NCI-H2227 (cell line): ENCODE measurements around the gene DDRGK1.
"Not testable (repeated sequence)": the region's sequence is repeated elsewhere in the genome, so short reads cannot be mapped to it uniquely, and the experiment has no call there.

ENCODE experiments used
- DNase-seq: peaks from one replicate; lab custom pipeline; 2025; ENCODE audit not compliant: unreplicated experiment; lab: John Stamatoyannopoulos, UW

DDRGK1 gene

GRCh38 chr20:3188823-3189413 is 15.6 kb downstream of the DDRGK1 start:
- no peak for DNase-seq

- DNase-seq = not testable (repeated sequence)
Measured at GRCh38 chr20:3187861-3188260, 16.6 kb downstream of the DDRGK1 start.

GRCh38 chr20:3183896-3184612 is 20.4 kb downstream of the DDRGK1 start:
- DNase-seq = no peak

DNA sequence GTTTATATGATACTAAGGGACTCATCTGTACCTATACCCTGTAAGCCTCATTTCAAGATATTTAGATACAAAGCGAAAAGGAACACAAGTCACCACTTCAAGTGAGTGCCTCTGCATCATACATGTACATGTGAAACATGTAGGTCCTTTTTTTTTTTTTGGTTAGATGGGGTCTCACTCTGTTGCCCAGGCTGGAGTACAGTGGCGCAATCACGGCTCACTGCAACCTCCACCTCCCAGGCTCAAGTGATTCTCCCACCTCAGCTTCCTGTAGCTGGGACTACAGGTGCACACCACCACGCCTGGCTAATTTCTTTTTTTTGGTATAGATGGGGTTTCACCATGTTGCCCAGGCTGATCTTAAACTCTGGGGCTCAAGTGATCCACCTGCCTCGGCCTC is 22.1 kb downstream of the DDRGK1 start:
- not testable (repeated sequence) for DNase-seq

DNA sequence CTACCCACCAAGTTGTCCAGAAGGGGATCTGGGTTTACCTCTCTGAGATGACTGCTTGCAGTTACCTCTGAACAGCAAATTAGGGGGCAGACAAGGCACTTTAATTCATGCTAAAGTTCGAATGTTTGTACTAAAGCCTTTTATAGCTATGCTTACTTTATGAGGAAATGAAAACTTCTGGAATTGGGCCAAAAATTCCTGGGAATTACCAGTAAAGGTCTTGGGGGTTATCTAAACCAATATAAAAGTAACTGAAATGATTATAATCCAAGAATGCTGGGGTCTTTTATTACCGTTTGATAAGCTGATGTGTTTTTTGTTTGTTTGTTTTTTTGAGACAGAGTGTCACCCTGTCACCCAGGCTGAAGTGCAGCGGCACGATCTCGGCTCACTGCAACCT is 23.2 kb downstream of the DDRGK1 start:
- no peak for DNase-seq

DNA sequence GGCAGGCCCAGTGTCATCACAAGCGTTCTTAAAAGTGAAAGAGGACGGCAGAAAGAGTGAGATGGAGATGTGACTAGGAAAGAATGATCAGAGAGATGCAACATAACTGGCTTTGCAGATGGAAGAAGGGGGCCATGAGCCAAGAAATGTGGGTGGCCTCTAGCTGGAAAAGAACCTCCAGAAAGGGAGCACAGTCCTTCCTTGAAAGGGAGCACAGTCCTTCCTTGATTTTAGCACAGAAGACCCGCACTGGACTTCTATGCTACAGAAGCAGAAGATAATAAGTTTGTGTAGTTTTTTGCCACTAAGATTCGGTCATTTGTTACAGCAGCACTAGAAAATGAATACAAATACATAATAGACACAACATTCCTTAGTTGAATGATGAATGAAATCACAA is 24.2 kb downstream of the DDRGK1 start:
- no peak for DNase-seq

GRCh38 chr20:3177746-3178485 is 26.6 kb downstream of the DDRGK1 start:
- DNase-seq = no peak

DNA sequence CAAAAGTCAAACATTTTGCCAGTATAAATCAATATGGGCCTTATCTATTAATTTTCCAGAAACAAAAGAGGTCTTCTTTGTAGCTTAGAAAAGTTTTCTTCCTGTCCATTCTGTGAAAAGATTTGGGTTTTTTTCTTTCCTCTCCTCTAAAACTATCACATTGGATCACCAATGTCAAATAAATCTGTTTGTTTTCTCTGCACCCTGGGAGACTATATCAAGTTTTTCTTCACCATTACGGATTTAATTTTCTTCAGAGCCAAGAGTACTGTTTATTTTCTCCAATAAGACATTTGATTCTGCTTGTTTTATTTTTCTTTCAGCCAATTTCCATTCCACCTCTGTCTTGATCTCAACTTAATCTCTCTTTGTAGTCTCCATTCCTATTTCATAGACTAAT is 29.2 kb downstream of the DDRGK1 start:
- no peak for DNase-seq

DNA sequence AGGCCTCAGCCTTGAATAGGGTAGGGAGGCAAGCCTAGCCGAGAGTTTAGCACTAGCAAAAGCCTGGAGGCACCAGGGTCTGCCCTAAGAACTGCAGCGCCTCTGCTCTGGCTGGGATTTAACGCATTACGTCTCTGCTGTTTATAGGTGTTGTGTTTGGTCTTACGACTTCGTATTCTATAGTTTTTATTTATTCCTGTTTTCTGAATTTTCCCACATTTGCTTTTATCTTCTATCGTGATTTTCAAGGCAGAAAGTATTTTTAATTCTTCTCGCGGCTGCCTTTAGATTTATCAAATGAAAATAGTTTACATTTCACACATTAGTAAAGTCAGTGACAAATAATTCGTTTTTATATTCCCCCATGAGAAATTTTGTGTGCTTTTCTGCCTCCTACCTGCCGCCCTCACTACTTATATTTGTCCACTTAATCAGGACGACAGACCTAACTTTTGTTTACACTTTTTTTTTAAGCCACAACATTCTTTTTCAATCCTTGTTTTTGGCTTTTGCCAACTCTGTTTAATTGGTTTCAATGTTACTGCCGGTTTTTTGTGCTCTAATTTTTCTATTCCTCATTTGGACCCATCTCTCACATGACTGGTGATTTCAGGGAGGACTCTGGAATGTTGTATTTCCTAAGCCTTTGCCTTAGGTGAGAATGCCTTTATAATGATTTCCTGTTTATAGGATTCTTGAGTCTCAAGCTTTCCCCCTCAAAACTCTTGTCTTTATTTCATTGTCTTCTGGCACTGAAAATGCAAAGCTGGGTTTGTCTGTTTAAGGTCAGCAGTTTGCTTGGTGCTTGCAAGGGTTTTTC is 29.8 kb downstream of the DDRGK1 start:
- no peak for DNase-seq

- peak; percentile 96 for DNase-seq
Measured at GRCh38 chr20:3173610-3174441, 30.7 kb downstream of the DDRGK1 start.

- DNase-seq = peak; percentile 91
Measured at GRCh38 chr20:3172933-3173609, 31.4 kb downstream of the DDRGK1 start, which contains the start of gene LZTS3. TSS of gene LZTS3 (minus strand) at chr20:3173549. CDS start at chr20:3167163, 6,386 bp downstream.

- DNase-seq = no peak
Measured at GRCh38 chr20:3172126-3172932, 32.2 kb downstream of the DDRGK1 start.

GRCh38 chr20:3171391-3172125 is 32.9 kb downstream of the DDRGK1 start:
- no peak for DNase-seq

DNA sequence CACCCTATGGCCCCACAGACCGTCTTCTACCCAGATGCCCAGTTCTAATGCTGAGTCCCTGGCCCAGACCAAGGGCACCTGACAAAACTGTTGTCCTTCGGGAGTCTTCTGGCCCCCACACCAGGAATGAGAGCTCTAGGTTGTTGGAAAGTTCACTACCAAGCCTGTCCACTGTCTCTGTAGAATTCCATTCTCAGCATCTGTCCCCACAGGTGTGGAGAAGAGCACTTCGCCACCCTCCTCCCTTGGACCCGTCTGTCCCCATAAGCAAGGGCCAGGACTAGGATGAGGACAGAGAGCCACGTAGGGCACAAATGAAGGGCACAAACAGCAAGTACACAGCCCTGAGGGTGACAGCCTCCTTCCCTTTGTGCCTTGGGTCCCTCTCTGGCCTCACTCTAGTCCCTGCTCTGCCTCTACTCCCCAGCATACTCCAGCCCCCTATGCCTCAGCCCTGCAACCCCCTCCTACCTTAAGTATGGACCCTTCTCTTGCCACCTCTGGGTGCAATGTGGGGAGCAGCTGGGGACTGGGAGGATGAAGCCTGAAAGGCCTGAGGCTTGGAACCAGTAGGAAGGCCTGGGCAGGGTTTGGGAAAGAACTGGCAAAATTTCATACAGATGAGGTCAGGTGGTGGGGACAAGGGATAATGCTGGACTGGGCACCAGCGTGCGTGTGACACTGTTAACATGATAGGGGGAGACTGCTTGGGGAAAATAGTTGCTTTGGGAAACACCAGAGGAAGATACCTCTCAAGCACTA is 35.5 kb downstream of the DDRGK1 start:
- no peak for DNase-seq

DNA sequence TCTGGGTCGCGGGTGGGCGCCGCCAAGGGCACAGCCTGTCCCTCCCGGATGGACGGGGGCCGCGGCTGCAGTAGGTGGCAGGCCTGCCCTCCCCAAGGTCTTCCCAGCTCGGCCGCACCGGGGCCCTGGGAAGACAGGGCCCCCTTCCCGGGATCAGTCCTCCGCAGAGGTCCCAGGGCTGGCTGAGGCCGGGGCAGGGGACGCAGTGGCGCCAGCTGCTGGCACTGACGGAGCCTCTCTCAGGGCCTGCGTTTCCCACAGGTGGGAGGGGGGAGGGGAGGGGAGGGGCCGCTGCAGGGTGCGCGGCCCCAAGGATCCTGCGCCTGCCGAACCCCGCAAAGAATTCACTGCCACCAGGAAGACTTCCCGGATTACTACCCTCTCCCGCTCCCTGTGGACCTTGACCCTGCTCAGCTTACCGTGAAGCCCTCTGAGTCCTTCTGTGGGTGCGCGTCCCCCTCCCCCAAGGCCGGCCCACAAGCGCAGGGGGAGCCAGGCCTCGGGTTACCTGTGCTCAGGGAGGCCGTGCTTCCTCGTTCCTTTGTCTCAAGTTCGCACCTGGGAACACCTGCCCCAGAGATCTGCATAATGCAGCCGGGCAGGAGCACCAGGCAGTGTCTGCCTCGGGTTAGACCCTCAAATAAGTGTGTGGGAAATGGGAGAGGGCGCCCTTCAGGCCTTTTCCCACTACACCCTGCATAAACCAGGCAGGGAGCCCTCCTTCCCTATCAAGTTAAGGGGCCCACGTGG is 36.2 kb downstream of the DDRGK1 start:
- no peak for DNase-seq

- DNase-seq = no peak
Measured at GRCh38 chr20:3167738-3168078, 36.8 kb downstream of the DDRGK1 start.

DNA sequence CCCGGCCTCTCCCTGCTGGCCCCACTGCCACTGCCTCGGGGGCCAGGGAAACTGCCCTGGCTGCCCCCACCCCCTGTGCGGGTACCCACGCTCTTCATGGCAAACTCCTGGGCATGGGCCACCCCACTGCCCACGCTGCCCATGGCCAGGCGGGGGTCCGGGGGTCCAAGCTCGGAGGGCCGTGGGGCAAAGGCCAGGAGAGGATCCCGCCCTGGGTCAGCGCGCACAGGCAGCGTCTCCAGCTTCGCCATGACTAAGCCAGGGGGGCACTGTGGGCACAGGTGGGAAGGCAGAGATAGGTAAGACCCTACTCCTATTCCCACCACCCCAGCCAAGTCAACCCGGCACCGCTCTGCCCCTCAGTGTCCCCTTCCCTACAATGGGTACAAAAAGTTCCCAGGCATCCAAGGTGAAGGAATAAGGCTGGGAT is 37.6 kb downstream of the DDRGK1 start:
- no peak for DNase-seq
